NCI-H1048 (cell line): ENCODE data around the gene CREM.

Source experiments
- DNase-seq: peaks from one replicate; lab custom pipeline; 2025; lab: John Stamatoyannopoulos, UW

Gene CREM

DNA sequence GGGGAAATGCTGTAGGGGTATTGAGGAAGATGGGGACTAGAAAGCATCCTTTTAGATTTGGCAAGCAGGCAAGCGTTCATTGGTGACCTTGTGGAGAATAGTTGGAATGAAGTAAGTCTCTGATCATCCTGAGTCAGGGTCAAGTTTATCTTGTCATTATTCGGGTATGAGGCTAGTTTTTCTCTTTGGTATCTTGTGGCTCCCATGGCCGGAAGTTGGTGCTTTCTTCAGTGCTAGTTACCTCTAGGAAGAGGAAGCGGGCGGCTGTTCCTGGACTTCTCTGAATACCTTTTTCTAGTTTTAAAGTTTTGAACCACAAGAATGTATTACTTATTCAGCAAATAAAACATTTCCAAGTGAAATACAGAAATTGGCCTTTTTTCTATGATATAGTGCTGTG, 9.2 kb downstream of the CREM start:
- no peak for DNase-seq

DNA sequence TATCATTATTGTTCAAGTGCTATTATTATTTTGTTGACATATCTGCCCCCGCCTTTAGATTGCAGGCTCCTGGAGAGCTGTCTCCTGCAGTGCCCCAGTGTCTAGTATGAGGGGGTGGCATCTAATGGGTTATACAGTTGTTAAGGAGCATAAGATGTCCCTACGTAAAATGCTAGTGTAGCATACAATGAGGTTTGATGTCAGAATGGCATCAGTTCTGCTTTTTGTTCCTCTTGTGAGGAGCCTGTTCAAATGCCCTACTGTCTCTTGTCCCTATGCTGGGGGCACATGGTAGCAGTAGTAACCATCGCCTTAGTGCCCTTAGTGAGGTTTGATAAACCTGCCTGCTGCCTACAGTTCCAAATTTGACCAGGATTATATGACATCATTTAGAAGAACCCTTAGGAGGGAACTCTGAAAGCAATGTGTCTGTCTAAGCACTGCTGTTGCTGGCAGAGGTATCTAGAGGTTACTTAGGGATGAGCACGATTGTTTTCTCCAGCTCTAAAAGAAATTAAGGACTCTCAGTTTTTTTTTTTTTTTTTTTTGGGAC, 9.7 kb downstream of the CREM start:
- DNase-seq: no peak

DNA sequence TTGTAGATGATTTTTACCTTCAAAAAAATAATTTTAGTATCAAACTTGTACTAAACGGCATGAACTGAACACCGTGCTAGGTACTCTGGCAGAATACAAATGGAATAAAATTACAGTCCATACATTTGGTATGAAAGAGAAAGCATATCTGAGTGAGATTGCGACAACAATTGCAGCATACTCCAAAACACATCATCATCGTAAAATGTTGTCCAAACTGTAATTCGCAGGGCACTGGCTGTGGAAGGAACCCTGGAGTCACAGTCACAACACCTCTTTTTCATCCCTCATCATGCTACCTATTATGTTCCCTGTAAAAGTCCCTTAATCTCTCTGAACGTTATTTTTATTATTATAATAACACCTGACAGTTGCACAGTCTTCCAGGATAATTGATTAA, 13.5 kb downstream of the CREM start:
- DNase-seq: no peak

DNA sequence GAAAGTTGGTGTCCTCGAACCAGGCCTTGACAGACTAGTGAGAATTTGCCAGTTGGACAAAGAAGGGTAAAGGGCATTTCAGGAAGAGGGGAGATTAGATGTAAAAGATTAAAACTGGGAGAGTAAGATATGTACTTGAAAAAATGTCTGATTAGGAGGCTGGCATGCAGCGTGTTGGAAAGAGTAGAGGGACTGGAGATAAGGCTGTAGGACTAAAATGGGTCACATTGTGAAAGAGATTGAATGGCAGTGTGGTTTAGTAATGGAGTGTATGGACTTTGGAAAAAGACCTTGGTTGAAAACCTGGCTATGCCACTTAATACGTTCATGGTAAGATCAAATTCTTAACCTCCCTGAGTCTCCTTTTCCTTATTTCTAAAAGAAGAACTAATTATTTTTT, 14.1 kb downstream of the CREM start:
- DNase-seq: no peak

DNA sequence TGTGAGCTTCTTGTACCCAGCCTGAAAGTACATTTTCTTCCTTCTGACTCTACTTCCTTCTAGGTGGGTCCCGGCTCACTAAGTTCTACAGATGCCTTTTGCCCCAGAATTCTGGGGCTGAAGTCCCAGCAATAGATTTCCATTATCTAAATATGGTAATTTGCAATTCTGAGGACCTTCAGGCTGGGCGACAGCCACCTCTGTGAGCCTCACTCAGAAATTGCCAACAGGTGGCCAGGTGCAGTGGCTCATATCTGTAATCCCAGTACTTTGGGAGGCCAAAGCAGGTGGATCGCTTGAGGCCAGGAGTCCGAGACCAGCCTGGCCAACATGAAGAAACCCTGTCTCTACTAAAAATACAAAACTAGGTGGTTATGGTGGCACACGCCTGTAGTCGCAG, 23.7 kb downstream of the CREM start:
- no peak for DNase-seq

DNA sequence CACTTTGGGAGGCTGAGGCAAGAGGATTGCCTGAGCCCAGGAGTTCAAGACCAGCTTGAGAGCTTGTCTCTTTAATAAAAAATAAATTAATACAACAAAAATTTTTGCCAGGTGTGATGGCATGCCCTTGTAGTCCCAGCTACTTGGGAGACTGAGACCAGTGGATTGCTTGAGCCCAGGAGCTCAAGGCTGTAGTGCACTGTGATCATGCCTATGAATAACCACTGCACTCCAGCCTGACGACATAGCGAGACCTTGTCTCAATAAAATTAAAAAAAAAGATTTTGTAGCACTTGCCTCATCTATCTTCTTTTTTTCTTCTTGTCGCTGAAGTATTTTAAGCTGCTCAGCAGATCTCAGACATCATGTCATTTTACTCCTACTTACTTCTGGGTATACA, 26.3 kb downstream of the CREM start:
- DNase-seq: no peak

DNA sequence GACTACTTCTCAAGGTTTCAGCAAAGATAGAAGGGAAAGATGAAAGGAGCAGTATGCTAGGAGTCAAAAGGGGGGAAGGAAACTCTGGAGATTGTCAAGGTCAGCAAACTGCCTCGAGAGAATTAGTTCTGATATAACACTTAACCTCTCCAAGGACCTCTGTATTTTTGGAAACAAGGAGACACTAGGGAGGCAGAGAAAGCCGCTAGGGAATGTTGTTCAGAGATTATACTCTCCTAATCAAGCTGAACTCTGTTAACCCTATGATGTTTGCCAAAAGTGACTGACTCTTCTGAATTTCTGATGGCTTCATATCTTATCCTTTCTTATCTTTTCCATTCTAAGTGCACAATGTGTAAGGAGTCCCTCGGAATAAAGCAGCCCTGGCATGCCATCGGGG, 27.1 kb downstream of the CREM start:
- DNase-seq: no peak

DNA sequence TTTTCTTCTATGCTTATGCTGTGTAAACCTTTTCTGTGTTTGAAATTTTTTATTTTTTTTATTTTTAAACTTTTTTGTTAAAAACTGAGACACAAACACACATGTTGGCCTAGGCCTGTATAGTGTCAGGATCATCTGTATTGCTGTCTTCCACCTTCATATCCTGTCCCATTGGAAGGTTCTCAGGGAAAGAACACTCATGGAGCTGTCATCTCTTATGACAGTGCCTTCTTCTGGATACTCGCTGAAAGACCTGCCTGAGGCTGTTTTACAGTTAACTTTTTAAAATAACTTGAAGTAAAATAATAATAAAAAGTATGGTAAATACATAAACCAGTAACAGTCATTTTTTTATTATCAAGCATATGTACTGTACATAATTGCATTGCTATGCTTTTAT, 34.1 kb downstream of the CREM start:
- no peak for DNase-seq

DNA sequence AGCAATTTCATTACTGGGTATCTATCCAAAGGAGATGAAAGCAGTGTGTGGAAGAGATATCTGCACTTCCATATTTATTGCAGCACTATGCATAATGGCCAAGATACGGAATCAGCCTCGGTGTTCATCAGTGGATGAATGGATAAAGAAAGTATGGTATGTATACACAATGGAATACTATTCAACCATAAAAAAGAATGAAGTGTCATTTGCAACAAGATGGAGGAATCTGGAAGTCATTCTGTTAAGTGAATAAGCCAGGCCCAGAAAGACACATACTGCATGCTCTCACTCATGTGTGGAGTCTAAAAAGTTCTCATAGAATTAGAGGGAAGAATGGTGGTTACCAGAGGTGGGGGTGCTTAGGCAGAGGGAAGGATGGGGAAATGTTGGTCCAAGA, 35.3 kb downstream of the CREM start:
- DNase-seq: no peak

DNA sequence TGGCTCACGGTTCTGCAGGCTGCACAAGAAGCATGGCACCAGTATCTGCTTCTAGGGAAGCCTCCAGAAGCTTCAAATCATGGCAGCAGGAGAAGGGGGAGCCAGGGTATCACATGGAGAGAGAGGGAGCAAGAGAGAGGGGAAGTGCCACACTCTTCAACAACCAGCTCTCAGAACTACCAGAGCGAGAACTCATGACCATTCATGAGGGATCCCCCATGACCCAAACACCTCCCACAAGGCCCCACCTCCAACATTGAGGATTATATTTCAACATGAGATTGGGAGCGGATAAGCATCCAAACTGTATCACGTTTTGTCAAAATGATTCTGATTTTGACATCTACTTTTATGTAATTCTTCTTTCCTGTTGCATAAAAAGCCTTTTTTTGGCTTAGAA, 38.5 kb downstream of the CREM start:
- DNase-seq: no peak

DNA sequence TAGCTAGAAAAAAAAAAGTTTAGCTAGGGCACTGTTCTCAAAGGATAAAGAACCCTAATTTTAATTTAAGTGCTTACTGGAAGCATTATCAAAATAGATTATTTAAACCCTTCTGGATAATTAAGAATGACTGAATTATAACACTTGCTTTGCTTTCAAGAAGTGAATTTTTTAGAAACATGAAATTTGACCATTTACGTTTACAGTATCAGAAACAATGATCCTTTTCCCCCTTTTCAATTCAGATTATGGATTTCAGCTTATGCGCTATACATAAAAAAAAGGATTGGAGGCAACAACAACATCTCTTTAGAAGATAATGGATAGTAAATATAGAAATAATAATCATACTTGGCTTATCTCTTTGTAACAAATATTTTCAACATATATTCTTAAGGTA, 39.2 kb downstream of the CREM start:
- no peak for DNase-seq

DNA sequence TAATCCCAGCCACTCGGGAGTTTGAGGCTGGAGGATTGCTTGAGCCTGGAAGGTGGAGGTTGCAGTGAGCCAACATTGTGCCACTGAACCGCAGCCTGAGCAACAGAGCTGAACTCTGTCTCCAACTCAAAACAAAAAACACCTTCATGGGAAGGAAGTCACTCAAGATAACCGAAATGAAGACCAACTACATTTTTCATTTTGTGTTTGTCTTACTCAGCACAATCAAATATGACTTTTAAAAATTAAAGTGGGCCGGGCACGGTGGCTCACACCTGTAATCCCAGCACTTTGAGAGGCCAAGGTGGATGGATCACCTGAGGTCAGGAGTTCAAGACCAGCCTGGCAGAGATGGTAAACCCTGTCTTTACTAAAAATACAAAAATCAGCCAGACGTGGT, 40.0 kb downstream of the CREM start:
- DNase-seq: no peak

DNA sequence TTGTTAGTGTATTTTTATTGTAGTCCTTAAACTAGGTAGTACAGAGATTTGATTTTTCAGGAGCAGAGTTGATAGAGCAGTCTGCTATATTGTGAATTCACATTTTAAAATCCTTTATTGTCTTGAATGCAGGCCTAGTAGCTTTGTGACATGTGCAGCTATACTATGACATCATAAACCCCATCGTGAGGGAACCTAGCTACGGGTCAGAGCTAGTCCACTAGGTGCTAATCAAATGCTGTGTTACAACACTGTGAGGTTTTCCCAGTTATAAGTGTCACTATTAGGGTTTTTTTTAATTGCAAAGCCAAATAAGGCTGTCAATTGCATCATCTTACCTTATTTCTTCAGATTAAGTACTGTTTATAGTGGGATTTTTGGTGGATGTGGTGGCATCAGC, 40.7 kb downstream of the CREM start:
- no peak for DNase-seq

DNA sequence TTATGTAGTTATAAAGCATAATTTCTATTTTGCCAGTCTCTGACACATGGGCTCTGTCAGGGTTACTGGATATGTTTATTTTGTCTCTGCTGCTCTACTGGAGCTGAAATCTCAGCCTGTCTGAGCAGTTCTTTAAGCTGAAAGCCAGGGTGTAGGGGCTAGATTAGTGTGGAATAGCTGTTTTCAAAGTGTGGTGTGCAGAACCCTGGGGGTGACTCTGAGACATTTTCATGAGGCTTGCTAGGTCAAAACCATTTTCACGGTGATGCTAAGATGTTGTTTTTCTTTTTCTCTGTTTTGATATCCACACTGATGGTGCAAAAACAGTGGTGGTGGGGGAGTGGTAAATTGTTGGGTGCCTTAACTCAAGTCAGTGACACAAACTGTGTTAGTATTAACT, 45.5 kb downstream of the CREM start:
- DNase-seq: no peak

DNA sequence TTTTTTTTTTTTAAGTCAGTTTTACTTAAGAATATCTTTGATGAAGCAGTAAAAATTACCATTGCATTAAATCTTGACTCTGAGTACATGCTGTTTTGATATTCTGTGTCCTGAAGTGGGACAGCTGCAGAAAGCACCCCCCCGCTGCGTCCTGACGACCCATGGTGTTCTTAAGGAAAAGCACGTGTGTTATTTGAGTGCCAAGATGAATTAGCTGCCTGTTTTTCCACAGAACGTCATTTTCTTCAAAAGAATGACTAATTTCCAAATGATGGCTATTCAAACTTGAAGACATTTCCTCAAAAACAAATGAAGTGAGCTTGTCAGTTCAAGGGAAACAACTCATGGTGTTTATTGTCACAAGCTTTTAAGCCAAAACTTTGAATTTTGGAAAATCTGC, 45.9 kb downstream of the CREM start:
- no peak for DNase-seq

DNA sequence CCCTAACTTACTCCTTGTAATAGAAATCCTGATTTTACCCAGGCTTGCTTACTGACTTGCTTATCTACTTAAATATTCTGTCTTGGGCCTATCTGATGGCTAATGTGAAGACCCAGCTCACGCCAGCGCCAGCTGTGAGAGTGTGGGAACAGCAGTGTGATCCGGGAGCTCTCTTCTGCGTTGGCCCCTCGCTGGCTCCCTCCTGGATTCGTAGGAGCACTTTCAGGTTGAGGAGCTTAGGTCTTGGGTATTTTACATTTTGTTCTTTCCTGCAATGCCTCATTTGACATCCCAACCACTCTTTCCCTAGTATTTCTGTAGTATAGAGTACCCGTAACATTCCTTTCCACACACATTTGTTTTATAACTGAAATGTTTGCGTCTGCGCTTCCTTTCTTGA, 51.7 kb downstream of the CREM start:
- no peak for DNase-seq

DNA sequence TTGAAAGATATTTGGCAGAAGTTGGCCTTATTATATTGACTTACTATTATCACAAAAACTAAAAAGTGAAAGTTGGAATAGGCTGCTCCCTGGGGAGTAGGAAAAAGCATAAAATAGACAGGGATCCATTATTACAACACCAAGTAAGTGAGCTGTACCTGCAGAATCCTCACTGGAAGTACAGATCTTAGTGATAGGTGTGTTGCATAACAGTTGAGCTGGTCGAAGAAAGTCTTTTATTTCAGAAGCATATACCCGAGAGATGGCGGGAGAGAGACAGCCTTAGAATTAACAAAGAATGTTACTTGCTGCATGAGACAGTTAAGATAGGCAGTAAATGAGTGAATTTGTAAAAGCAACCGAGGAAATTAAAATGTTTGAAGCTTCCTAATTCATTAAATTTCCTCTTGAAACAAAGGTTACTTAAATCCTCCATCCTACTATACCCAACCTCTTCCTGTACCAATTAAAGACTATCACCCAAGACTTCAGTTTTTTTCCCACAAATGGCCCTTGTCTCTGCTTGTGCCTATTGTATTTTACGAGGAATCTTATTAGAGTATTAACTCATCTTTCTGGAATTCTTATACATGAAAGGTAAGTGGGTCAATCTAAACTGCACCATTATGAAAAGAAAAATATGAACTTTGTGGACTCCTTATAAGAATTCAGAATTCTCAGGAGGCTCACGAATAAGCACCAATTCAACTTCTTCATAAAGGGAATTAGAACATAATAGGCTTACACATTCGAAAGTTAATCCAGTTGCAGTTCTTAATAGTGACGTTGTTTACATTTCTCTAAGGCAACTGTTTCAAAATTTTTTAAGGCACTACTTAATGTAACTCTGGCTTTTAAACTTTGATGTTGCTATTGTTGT, 56.2 kb downstream of the CREM start:
- DNase-seq: no peak

DNA sequence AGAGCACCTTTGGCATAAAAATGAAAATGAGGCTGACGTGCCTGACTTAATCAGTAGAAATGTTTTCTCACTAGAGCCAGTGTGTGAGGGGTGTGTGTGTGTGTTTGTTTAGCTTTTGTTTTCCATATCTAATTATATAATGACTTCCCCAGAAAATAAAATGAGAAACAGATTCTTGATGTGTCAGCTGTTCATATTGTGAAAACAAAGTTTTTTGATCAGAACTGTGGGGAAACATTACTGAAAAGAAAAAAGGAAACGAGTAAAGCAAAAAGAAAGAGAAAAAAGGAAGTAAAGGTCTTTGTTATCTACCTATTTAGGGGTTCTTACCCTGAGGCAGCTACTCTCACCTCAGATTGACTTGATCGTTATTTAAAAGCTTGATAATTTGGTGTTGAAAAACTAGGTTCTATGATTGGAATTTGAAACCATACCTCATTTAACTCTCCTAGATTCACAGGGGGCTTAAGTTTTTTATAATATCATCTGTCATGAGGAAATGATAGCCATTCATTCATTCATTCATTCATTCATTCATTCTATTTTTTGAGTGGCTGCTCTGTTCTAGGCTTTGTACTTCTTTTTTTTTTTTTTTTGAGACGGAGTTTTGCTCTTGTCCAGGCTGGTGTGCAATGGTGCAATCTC, 58.0 kb downstream of the CREM start:
- no peak for DNase-seq

DNA sequence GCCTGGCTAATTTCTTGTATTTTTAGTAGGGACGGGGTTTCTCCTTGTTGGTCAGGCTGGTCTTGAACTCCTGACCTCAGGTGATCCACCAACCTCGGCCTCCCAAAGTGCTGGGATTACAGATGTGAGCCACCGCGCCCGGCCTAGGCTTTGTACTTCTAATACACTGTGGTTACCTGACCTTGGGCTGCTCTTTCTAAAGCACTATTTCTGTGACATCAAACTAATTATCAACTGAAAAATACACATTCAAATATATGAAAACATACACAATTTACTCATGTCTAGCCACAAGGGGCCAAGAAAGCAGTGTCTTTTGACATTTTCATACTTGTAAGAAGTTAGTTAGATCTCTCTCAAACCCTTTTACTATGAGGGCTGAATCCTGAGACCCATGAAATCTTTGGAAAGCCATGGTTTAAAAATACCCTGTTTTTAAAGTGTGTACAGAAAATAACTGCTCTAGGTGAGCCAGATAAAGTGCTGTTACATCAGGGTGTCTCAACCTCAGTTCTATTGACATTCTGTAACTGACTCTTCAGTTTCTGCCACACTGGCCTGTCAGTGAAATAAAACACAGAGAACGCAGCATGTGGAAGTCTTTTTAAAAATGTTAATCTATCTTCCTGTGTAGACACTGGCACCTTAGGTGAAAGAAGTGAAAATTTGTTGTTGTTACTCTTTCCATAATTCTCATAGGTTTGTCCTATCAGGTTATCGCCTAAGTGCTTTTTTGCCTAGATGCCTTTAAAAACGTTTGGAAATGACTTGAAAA, 58.8 kb downstream of the CREM start:
- no peak for DNase-seq

DNA sequence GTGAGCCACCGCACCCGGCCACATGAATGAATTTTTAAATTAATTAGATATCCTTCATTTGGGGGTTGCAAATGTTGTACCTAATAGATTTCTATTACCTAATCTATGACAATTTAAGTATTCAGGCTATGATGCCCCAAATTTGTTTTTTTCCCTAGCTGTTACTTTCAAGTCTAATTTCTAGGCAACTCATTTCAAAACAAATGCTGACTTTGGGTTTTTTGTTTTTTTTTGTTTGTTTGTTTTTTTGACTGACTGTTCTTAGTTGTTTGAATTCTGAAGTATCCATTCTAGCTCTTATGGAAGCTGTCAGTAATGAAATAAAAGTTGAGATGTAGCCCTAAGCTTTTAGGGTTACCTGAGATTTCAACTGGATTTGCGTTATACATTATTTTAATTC, 62.3 kb downstream of the CREM start:
- no peak for DNase-seq

DNA sequence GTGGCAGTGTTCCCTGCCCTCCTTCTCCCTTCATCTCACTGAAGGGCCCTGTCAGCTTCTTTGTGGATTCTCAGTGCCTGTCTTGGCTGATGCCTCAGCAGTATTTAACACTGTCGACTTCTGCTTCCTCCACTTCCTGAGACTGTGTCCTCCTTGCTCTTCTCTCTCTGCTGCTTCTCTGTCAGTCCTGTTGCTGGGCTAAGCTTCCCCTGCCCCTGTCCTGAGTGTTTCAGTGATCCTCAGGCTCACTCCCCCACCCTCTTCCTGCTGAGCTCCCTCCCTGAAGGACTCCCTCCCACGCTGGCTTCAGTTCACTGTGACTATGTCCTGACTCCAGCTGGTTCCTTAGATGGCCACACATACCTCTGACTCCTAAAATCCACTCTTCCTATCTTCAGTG, 64.9 kb downstream of the CREM start:
- DNase-seq: no peak

DNA sequence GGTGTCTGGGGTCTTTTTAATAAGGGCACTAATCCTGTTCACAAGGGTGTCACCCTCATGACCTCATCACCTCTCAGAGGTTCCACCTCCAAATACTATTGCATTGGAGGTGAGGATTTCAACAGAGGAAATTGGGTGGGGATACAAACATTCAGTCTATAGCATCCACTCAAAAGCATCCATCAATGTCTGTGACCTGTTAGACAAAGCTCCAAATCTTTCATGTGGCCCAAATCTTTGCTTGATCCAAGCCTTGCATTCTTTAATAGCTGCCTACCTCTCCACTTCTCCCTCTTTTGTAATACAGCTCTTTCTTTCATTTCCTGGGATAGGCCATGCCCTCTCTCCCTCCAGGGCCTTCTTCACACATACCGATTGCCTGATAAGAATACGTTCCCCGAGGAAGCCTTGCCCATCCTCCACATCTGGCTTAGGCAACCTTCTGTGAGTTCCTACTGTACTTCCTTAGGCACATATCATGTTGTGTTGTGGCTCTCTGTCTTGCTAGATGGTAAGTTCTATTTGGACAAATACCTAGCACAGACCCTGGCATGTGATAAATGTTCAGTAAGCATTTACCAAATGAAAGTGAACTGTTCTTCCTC, 66.1 kb downstream of the CREM start:
- no peak for DNase-seq
